OCI-LY7 (cell line): ENCODE results near the gene RBMS1.

Experiments used
- EZH2phosphoT487 ChIP-seq: fragments of 200-600 bp; sonication (generic); IDR thresholded peaks from 2 replicates; pipeline ENCODE4 v1.6.1; 2018; ENCODE audit warnings: low read depth, borderline replicate concordance, mild to moderate bottlenecking, mixed run types, antibody characterized with exemption, low read length, moderate library complexity, mixed read lengths
- TF ChIP-seq, protein P1 (sequence below): fragments of 200-600 bp; sonication (generic); conservative IDR thresholded peaks from 2 replicates; pipeline ENCODE4 v1.5.1; 2014; ENCODE audit warnings: mild to moderate bottlenecking, antibody characterized with exemption, low read length, moderate library complexity, mixed read lengths

GRCh38 chr2:160224060-160224459 lies 269.5 kb downstream of the RBMS1 start:
- TF ChIP-seq, protein P1, sequence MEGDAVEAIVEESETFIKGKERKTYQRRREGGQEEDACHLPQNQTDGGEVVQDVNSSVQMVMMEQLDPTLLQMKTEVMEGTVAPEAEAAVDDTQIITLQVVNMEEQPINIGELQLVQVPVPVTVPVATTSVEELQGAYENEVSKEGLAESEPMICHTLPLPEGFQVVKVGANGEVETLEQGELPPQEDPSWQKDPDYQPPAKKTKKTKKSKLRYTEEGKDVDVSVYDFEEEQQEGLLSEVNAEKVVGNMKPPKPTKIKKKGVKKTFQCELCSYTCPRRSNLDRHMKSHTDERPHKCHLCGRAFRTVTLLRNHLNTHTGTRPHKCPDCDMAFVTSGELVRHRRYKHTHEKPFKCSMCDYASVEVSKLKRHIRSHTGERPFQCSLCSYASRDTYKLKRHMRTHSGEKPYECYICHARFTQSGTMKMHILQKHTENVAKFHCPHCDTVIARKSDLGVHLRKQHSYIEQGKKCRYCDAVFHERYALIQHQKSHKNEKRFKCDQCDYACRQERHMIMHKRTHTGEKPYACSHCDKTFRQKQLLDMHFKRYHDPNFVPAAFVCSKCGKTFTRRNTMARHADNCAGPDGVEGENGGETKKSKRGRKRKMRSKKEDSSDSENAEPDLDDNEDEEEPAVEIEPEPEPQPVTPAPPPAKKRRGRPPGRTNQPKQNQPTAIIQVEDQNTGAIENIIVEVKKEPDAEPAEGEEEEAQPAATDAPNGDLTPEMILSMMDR = no peak
- no peak for TF ChIP-seq EZH2phosphoT487
